Measurements from ENCODE around the gene MTA3.
"Not testable (repeated sequence)": the region's sequence is repeated elsewhere in the genome, so short reads cannot be mapped to it uniquely, and the experiment has no call there.

The MTA3 gene

DNA sequence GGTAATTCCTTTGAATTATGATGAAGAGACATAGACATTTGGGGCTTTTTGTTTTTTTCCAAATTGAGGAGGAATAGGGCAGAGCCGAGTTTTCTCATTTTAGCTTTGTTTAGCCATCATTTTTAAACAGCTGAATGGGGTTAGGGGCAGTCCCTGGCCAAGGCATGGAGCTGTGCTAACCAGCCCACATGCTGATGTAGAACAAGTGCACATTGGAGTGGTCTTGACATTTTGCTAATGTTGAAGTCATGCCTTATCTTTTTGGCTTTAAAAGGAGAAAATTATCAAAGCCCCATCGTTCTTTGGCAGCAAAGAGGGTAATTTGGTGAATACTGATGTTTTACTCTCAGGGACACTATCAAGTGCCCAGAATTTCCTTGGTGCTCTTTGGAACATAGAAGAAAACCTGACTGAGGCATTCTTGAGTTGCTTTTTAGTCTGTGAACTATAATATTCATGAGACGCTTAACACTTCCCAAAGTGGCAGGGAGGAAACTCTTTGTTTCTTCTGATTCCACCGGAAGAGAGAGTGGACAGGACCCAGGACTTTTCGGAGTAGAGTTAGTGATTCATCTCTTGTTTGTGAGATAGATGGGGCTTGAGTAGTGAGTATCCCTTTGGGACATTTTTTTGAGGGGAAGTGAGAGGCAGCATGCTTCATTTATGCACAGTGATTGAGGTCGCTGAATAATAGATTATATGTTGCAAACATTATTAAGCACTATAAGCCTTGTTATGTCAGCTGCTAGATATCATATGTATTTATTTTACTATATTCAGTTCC is 45.0 kb downstream of the MTA3 start:
- no peak for DNase-seq (ENCODE audit: low spot score)

DNA sequence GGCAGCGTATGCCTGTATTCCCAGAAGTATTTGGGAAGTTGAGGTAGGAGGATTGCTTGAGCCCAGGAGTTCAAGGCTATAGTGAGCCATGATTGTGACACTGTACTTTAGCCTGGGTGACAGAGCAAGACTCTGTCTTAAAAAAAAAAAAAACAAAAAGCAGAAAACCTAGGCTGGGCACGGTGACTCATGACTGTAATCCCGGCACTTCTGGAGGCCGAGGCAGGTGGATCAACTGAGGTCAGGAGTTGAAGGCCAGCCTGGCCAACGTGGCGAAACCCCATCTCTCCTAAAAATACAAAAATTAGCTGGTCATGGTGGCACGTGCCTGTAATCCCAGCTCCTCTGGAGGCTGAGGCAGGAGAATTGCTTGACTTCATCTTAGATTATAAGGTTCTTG is 46.4 kb downstream of the MTA3 start:
- DNase-seq (ENCODE audit: low spot score) = no peak

DNA sequence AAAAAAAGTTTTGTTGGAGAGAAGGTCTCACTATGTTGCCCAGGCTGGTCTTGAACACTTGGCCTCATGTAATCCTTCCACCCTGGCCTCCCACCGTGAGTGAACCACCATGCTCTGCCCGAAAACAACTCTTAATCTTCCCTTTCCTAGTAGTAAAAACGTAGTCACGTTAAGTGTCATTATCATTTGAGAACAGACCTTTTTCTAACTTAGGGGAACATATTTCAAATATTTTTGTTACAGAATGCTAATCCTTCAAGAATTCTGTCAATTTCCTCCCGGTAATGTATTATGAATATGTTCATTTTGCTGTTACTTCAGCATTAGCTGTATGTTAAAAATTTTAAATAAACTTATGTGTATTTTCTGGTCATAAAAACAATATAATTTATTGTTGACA is 49.7 kb downstream of the MTA3 start:
- no peak for DNase-seq (ENCODE audit: low spot score)

GRCh38 chr2:42618972-42619371 is 50.5 kb downstream of the MTA3 start:
- DNase-seq (ENCODE audit: low spot score) = no peak

DNA sequence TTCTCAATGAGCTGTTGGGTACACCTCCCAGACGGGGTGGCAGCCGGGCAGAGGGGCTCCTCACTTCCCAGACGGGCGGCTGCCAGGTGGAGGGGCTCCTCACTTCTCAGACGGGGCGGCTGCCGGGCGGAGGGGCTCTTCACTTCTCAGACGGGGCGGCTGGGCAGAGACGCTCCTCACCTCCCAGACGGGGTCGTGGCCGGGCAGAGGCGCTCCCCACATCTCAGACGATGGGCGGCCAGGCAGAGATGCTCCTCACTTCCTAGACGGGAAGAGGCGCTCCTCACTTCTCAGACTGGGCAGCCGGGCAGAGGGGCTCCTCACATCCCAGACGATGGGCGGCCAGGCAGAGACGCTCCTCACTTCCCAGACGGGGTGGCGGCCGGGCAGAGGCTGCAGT is 53.2 kb downstream of the MTA3 start:
- DNase-seq (ENCODE audit: low spot score) = not testable (repeated sequence)

GRCh38 chr2:42622943-42623676 is 54.7 kb downstream of the MTA3 start:
- peak; percentile 11 for DNase-seq (ENCODE audit: low spot score)

- DNase-seq (ENCODE audit: low spot score) = no peak
Observed at GRCh38 chr2:42624047-42624446, 55.6 kb downstream of the MTA3 start.

- not testable (repeated sequence) for DNase-seq (ENCODE audit: low spot score)
Observed at GRCh38 chr2:42628024-42628423, 59.6 kb downstream of the MTA3 start.

DNA sequence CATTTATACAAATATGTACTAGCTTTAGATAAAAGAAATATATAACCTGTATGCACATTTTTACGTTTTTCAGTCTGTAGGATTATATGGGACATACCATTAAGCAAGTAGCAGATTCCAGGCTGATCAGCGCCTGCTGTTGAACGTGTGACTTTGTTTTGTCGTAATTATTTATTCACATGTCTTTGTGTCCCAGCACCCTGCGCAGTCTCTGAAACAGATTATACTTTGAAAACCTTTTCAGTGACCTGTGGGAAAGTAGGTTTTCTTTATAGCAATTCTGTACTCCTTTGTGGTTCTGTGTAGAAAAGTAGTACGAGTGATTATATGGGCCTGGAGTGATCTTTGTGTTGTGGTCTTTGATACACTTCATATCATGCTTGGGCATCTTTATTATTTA is 68.5 kb downstream of the MTA3 start:
- DNase-seq (ENCODE audit: low spot score) = no peak

GRCh38 chr2:42638080-42638784 is 69.8 kb downstream of the MTA3 start:
- no peak for DNase-seq (ENCODE audit: low spot score)

GRCh38 chr2:42639340-42640077 is 71.1 kb downstream of the MTA3 start:
- DNase-seq (ENCODE audit: low spot score) = no peak

GRCh38 chr2:42640261-42640660 is 71.8 kb downstream of the MTA3 start:
- no peak for DNase-seq (ENCODE audit: low spot score)

DNA sequence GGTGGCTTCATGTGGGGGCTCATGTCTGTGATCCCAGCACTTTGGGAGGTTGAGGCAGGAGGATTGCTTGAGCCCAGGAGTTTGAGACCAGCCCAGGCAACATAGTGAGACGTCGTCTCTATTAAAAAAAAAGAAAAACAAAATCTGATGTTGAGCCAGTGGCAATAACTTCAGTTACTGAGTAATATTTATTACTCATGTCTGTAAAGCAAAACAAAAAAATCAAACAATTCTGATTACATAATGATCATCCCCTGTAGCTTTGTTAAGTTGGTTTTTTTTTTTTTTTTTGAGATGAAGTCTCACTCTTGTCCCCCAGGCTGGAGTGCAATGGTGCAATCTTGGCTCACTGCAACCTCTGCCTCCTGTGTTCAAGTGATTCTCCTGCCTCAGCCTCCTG is 73.9 kb downstream of the MTA3 start:
- DNase-seq (ENCODE audit: low spot score) = not testable (repeated sequence)

DNA sequence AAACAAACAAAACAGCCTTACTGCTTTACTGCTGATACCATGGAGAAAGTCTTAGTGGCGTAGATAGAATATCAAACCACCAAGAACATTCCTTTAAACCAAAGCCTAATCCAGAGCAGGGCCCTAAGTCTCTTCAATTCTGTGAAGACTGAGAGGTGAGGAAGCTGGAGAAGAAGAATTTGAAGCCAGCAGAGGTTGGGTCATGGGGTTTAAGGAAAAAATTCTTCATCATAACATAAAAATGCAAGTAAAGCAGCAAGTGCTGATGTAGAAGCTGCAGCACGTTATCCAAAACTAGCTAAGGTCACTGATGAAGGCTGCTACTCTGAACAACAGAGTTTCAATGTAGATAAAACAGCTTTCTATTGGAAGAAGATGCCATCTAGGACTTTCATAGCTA is 77.1 kb downstream of the MTA3 start:
- DNase-seq (ENCODE audit: low spot score) = no peak

- no peak for DNase-seq (ENCODE audit: low spot score)
Observed at GRCh38 chr2:42648796-42649195, 80.4 kb downstream of the MTA3 start.

GRCh38 chr2:42651057-42651456 is 82.6 kb downstream of the MTA3 start:
- DNase-seq (ENCODE audit: low spot score) = no peak

DNA sequence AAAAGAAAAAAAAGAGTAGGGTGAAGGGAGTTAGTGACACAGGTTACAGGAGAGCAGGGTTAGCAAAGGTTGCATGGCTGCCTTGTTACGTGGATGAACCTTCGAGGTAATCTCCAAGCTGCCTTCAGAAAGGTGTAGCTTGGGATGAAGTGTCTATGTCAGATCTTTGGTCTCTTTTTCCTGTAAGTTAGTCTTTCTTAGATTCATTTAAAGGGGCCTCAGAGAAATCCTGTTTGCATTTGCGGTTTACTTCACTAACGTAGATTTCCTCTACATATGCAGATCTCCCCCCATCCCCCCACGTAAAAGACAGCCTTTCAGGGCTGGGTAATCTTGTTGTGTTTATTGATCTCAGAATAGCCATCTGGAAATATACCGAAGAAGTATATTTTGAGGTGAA is 83.7 kb downstream of the MTA3 start:
- no peak for DNase-seq (ENCODE audit: low spot score)

GRCh38 chr2:42653039-42653438 is 84.6 kb downstream of the MTA3 start:
- no peak for DNase-seq (ENCODE audit: low spot score)

GRCh38 chr2:42653908-42654445 is 85.5 kb downstream of the MTA3 start:
- DNase-seq (ENCODE audit: low spot score) = no peak

DNA sequence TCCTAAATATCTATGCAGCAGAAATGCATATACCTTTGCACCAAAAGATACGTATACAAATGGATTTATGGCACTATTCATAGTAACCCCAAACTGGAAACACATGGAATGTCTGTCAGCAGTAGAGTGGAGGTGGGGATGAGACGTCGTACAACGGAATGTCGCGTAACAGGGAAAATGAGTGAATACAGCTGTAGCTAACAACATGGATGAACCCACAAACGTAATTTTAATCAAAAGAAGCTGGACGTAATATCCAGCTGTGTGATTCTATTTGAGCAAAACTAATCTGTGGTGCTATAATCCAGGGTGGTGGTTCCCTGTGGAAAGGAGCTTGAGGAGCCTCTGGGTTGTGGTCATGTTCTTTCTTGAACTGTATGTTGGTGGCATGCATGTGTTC is 89.9 kb downstream of the MTA3 start:
- DNase-seq (ENCODE audit: low spot score) = no peak

DNA sequence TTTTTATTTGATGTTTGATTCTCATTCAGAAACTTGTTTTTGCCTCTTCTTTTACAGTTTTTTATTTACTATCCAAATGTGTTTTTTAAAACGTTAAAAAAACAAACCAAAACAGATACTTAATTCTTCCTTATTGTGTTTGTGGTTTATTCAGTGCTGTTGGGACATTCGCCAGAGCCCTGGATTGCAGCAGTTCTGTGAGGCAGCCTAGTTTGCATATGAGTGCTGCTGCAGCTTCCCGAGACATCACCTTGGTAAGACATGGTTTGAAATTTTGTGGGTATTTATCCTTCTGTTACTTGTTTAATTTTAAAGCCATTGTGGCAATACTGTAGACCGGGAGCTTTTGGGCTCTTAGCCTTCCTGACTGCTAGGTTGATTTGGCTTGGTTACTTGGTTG is 91.2 kb downstream of the MTA3 start:
- no peak for DNase-seq (ENCODE audit: low spot score)
